Activated B cell treated with CpG ODN at 0.5 μM for 24 hours (primary cell): ENCODE results near the gene PTDSS2. TPM values are rescaled to one million over a fixed set of nuclear protein-coding genes. Genes with fewer than 3 reads are reported as not detected.

Experiments used
- ATAC-seq: fragments of 200-7000 bp; cut with Tn5 transposase; one replicate; pipeline ENCODE4 v1.10.0; 2021; ENCODE audit warnings: low read depth, mild to moderate bottlenecking, moderate library complexity
- CTCF ChIA-PET: fragments of 350-600 bp; sonication (Branson Sonifier 250); formaldehyde crosslinking; loops from one replicate; lab custom pipeline; 2021; ENCODE audit warnings: antibody characterized with exemption; lab: Charles Lee
- POLR2A ChIA-PET: fragments of 350-600 bp; sonication (Branson Sonifier 250); formaldehyde crosslinking; loops from one replicate; lab custom pipeline; 2021; ENCODE audit warnings: antibody characterized with exemption; lab: Charles Lee
- DNase-seq: peaks from one replicate; pipeline ENCODE4 v3.0.0; 2022
- H3K27ac Mint-ChIP-seq: one replicate; pipeline ENCODE4 v1.8.0; 2020; ENCODE audit warnings: mixed read lengths
- H3K27me3 Mint-ChIP-seq: one replicate; pipeline ENCODE4 v1.8.0; 2021; ENCODE audit warnings: mixed read lengths
- H3K36me3 Mint-ChIP-seq: one replicate; pipeline ENCODE4 v1.8.0; 2021; ENCODE audit warnings: low read depth, mixed read lengths
- H3K4me1 Mint-ChIP-seq: one replicate; pipeline ENCODE4 v1.8.0; 2021; ENCODE audit warnings: mixed read lengths
- H3K4me3 Mint-ChIP-seq: one replicate; pipeline ENCODE4 v1.8.0; 2020; ENCODE audit warnings: mild to moderate bottlenecking, mixed read lengths
- H3K9me3 Mint-ChIP-seq: one replicate; pipeline ENCODE4 v1.8.0; 2020; ENCODE audit warnings: mixed read lengths
- intact Hi-C: fragments of 100-400 bp; cut with micrococcal nuclease; formaldehyde crosslinking; loops from one replicate; pipeline ENCODE4 v1.15.1; 2024
- total RNA-seq: library from RNA; stranded (reverse); gene quantifications from 2 replicates; pipeline ENCODE4 v1.2.3, GENCODE V29; 2022
- TF ChIP-seq, protein P1 (sequence below): fragments of 200-600 bp; IDR thresholded peaks from one replicate; pipeline ENCODE4 v1.8.0; 2022; ENCODE audit warnings: antibody characterized with exemption, mild to moderate bottlenecking

The PTDSS2 gene
- total RNA-seq, 1 donor from 2014 or later: 22.0 TPM

- POLR2A ChIA-PET: interaction anchor here (0.6 to 3.2 kb wide), 8 partner anchors 9 to 209 kb away, joined by 3 to 41 read pairs (median 3); partner anchors contain the start of genes BET1L, PGGHG, PTDSS2 and RIC8A
- intact Hi-C loops: no loop called here
- CTCF ChIA-PET: interaction anchor here (1.5 kb wide), 1 partner anchor 9 kb away, joined by 5 read pairs; no protein-coding TSS in a partner anchor
- DNase-seq (no peak), ATAC-seq (peak; percentile 4)
- Mint-ChIP-seq H3K36me3 (no peaks in the 10 kb centered on the region), H3K9me3 (no peaks in the 10 kb centered on the region), H3K4me3 (peak overlapping the region; percentile 79), H3K27ac (peak overlapping the region; percentile 56), H3K4me1 (peaks cover 32% of the 10 kb centered on the region), H3K27me3 (no peaks in the 10 kb centered on the region)
- TF ChIP-seq, protein P1, sequence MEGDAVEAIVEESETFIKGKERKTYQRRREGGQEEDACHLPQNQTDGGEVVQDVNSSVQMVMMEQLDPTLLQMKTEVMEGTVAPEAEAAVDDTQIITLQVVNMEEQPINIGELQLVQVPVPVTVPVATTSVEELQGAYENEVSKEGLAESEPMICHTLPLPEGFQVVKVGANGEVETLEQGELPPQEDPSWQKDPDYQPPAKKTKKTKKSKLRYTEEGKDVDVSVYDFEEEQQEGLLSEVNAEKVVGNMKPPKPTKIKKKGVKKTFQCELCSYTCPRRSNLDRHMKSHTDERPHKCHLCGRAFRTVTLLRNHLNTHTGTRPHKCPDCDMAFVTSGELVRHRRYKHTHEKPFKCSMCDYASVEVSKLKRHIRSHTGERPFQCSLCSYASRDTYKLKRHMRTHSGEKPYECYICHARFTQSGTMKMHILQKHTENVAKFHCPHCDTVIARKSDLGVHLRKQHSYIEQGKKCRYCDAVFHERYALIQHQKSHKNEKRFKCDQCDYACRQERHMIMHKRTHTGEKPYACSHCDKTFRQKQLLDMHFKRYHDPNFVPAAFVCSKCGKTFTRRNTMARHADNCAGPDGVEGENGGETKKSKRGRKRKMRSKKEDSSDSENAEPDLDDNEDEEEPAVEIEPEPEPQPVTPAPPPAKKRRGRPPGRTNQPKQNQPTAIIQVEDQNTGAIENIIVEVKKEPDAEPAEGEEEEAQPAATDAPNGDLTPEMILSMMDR: no peak
Observed at GRCh38 chr11:416051-416756, 33.9 kb upstream of the PTDSS2 start.

- POLR2A ChIA-PET: interaction anchor here (0.6 to 3.2 kb wide), 7 partner anchors 10 to 210 kb away, joined by 3 to 41 read pairs (median 3); partner anchors contain the start of genes BET1L, PGGHG, PTDSS2 and RIC8A
- ATAC-seq: peak; percentile 60
- Mint-ChIP-seq H3K27ac (no peak overlapping the region), H3K4me1 (peaks cover 32% of the 10 kb centered on the region), H3K27me3 (no peaks in the 10 kb centered on the region), H3K4me3 (peak overlapping the region; percentile 79), H3K36me3 (no peaks in the 10 kb centered on the region), H3K9me3 (no peaks in the 10 kb centered on the region)
- CTCF ChIA-PET: interaction anchor here (0.6 to 1.5 kb wide), 2 partner anchors 10 to 31 kb away, joined by 3 to 5 read pairs; no protein-coding TSS in a partner anchor
- DNase-seq: peak; percentile 55
- TF ChIP-seq, protein P1: no peak
- intact Hi-C loops: no loop called here
Observed at GRCh38 chr11:416757-417621, 33.1 kb upstream of the PTDSS2 start.

DNA sequence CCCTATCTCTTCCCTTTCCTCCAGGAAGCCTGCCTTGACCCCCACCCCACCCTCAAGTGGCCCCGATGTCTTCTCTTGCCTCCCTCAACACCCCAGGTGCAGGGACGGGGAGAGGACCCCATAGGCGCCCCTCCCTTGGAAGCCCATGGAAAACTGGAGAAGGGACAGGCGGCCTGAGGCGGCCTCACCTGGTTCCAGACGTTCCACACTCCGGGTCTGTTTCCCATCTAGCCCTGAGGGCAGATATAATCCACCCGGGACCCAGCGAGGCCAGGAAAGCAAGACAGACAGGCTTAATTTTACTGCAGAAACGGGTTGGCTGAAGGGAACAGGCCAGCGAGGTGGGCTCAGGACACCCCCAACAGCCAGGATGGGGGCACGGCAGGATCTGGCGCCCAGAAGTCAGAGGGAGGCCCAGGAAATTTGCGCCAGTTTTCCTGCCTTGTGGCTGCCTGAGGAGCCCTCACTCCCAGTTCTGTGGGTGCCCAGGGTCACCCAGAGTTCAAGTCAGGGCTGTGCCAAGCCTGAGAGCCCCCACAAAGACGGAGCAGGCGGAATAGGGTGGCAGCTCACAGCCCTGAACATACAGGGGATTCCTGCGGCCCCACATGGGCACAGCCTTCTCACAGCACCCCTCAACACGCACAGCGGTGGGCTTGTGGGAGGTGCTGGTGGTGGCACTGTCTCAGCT, 32.3 kb upstream of the PTDSS2 start:
- Mint-ChIP-seq H3K27ac (peak overlapping the region; percentile 18), H3K9me3 (no peaks in the 10 kb centered on the region), H3K4me3 (peak overlapping the region; percentile 75), H3K4me1 (peaks cover 32% of the 10 kb centered on the region), H3K27me3 (no peaks in the 10 kb centered on the region), H3K36me3 (no peaks in the 10 kb centered on the region)
- peak; percentile 14 for DNase-seq
- ATAC-seq: no peak
- TF ChIP-seq, protein P1: no peak
- CTCF ChIA-PET: no interaction called here
- intact Hi-C loops: no loop called here
- POLR2A ChIA-PET: interaction anchor here (1.9 to 3.2 kb wide), 2 partner anchors 11 to 31 kb away, joined by 17 to 41 read pairs; partner anchors contain the start of gene PTDSS2

DNA sequence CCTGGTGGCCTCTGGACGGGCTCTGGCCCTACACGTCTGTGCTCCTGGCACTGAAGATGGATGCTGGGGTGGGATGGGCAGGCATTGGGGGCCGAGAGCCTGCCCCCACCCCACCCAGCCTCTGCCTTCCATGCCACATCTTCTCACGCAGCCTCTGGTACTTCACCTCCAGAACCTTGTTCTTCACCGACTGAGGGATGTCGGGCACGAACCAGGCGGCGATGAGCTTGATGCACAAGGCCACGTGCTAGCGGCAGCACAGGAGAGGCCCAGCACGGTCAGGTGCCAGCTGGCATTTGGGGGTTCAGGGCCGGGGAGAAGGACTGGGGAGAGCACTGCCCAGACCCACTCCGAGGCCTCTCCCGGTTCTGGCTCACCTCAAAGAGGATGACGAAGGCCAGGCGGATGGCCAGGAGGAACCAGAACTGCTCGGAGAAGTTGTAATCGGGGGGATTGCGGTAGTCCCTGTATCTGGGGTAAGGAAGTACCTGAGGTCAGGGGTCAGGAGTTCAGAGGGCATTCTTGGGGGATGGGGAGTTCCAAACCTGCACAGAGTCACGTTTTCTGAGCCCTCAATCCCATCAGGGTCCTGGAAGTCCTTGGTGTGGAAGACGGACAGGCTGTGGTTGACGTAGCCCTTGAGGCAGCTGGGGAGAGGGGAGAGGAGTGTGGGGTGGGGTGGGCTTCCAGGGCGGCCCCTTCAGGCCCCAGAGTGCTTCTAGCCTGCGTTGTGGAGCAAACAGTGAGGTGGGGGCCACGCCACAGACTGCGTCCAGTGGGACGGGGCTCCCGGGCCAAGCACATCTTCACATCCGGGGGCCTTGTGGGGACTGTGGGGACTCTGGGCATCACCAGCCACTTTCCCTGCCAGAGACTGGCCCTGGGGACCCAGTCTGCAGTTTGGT, 31.5 kb upstream of the PTDSS2 start:
- peaks cover 26% of the 10 kb centered on the region for H3K4me1 Mint-ChIP-seq
- H3K27ac Mint-ChIP-seq: no peak overlapping the region
- POLR2A ChIA-PET: no interaction called here
- peak; percentile 12 for DNase-seq
- CTCF ChIA-PET: no interaction called here
- H3K4me3 Mint-ChIP-seq: peak overlapping the region; percentile 44
- intact Hi-C loops: no loop called here
- ATAC-seq: no peak
- H3K36me3 Mint-ChIP-seq: no peaks in the 10 kb centered on the region
- TF ChIP-seq, protein P1: no peak
- H3K27me3 Mint-ChIP-seq: no peaks in the 10 kb centered on the region
- H3K9me3 Mint-ChIP-seq: no peaks in the 10 kb centered on the region
